ENCODE results near the gene MYOZ3. TPM values are rescaled to one million over a fixed set of nuclear protein-coding genes. Genes with fewer than 3 reads are reported as not detected.

Gene MYOZ3
- total and polyA plus RNA-seq, 10 of the 15 experiments (the other 5 are each of a cell fraction or from before 2014, with no cell fraction given), result 0.04 to 1.1 (median 0.10) TPM; not detected in 4

DNA sequence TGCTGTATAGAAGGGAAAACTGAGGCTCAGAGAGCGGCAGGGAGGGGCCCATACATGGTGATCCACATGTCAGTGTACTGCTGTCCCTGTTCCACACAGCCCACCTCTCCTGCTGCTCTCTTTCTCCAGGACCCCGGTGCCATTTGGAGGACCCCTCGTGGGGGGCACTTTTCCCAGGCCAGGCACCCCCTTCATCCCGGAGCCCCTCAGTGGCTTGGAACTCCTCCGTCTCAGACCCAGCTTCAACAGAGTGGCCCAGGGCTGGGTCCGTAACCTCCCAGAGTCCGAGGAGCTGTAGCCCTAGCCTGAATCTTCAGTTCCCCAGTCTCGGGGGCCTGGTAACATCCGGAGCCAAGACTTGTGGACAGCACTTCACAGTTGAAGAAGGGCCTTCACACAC, 15.5 kb downstream of the MYOZ3 start (continued):
- TF ChIP-seq, protein P1, sequence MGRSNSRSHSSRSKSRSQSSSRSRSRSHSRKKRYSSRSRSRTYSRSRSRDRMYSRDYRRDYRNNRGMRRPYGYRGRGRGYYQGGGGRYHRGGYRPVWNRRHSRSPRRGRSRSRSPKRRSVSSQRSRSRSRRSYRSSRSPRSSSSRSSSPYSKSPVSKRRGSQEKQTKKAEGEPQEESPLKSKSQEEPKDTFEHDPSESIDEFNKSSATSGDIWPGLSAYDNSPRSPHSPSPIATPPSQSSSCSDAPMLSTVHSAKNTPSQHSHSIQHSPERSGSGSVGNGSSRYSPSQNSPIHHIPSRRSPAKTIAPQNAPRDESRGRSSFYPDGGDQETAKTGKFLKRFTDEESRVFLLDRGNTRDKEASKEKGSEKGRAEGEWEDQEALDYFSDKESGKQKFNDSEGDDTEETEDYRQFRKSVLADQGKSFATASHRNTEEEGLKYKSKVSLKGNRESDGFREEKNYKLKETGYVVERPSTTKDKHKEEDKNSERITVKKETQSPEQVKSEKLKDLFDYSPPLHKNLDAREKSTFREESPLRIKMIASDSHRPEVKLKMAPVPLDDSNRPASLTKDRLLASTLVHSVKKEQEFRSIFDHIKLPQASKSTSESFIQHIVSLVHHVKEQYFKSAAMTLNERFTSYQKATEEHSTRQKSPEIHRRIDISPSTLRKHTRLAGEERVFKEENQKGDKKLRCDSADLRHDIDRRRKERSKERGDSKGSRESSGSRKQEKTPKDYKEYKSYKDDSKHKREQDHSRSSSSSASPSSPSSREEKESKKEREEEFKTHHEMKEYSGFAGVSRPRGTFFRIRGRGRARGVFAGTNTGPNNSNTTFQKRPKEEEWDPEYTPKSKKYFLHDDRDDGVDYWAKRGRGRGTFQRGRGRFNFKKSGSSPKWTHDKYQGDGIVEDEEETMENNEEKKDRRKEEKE (IDR thresholded peaks at IDR 0.05), result no peak
- TF ChIP-seq HDAC6 (IDR thresholded peaks at IDR 0.05; ENCODE audit: unreplicated experiment), result no peak

DNA sequence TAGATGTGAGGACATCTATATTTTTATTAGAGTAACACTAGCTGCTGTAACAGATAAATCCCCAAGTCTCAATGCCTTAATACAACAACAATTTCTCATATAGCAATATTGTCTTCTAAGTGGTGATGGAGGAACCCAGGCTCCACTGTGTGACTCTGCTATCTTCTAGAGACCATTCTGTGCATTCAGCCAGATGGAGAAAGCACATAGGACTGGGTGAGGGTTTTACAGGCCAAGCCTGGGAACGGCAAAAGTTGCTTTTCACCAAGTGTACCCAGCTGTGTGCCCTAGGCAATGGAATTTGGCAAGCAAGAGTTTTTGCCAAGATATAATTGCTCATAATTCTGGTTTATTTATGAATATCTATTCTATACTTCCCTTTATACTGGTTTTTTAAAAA, 28.1 kb downstream of the MYOZ3 start:
- ChIA-PET CTCF (interaction anchor here (0.7 kb wide), 1 partner anchor 11 kb away, joined by 3 read pairs; no protein-coding TSS in a partner anchor), POLR2A (interaction anchor here (1.1 kb wide), 1 partner anchor 11 kb away, joined by 8 read pairs; no protein-coding TSS in a partner anchor), RAD21 (ENCODE audit: unreplicated experiment) (no interaction called here), SMC1A (ENCODE audit: uncharacterized antibody, unreplicated experiment) (interaction anchor here (0.7 kb wide), 1 partner anchor 8 kb away, joined by 3 read pairs; no protein-coding TSS in a partner anchor)
- Histone ChIP-seq H4K20me1 (ENCODE audit: control insufficient read depth, insufficient read depth) (no peaks in the 10 kb centered on the region), H3K9me3 (replicated peaks; ENCODE audit: control insufficient read depth, insufficient read depth, low read length) (no peaks in the 10 kb centered on the region), H3K9ac (ENCODE audit: control insufficient read depth, insufficient read depth, low read length) (no peak overlapping the region), H3K27ac (ENCODE audit: control insufficient read depth, insufficient read depth) (no peak overlapping the region), H3K4me2 (ENCODE audit: control insufficient read depth, insufficient read depth) (no peak overlapping the region), H3K36me3 (ENCODE audit: control insufficient read depth in 2 of 2, insufficient read depth in 2 of 2, low read length in 1 of 2) (peaks cover 7 to 29% of the 10 kb centered on the region in 2 experiments), H3K4me3 (no peak overlapping the region), H3K27me3 (replicated peaks in 1 of 2; ENCODE audit: control insufficient read depth in 2 of 2, insufficient read depth in 2 of 2, low read length in 1 of 2) (no peaks in the 10 kb centered on the region), H2AFZ (ENCODE audit: control insufficient read depth, low read depth, low read length) (no peak overlapping the region), H3K4me1 (ENCODE audit: control insufficient read depth, insufficient read depth, low read length) (no peaks in the 10 kb centered on the region), H3K79me2 (ENCODE audit: control insufficient read depth, insufficient read depth, low read length) (no peaks in the 10 kb centered on the region)
- WGBS (ENCODE audit: insufficient coverage, insufficient replicate concordance, low lambda C conversion rate, missing lambda C conversion rate), result 96% methylated on average over 1 of the region's 1 CpG
- FAIRE-seq (no peak), DNase-seq (ENCODE audit: low read depth, low spot score) (no peak), ATAC-seq (no peak)
- BruUV-seq (replicated peaks), result no TSS peak
- intact Hi-C loops (cut with micrococcal nuclease; ENCODE audit: unreplicated experiment), result no loop called here
- in situ Hi-C loops (cut with MboI), result no loop called here
- TF ChIP-seq SPI1 (IDR thresholded peaks at IDR 0.05; ENCODE audit: borderline replicate concordance, insufficient read depth, low read depth, low read length) (no peak), MEF2B (IDR thresholded peaks at IDR 0.05; ENCODE audit: partially characterized antibody, poor library complexity, severe bottlenecking) (no peak), WRNIP1 (IDR thresholded peaks at IDR 0.05; ENCODE audit: borderline replicate concordance, low read depth, low read length) (no peak), ZNF217 (IDR thresholded peaks at IDR 0.05) (no peak)
- TF ChIP-seq, protein P2, sequence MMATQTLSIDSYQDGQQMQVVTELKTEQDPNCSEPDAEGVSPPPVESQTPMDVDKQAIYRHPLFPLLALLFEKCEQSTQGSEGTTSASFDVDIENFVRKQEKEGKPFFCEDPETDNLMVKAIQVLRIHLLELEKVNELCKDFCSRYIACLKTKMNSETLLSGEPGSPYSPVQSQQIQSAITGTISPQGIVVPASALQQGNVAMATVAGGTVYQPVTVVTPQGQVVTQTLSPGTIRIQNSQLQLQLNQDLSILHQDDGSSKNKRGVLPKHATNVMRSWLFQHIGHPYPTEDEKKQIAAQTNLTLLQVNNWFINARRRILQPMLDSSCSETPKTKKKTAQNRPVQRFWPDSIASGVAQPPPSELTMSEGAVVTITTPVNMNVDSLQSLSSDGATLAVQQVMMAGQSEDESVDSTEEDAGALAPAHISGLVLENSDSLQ (IDR thresholded peaks at IDR 0.05), result no peak
- TF ChIP-seq, protein P3, sequence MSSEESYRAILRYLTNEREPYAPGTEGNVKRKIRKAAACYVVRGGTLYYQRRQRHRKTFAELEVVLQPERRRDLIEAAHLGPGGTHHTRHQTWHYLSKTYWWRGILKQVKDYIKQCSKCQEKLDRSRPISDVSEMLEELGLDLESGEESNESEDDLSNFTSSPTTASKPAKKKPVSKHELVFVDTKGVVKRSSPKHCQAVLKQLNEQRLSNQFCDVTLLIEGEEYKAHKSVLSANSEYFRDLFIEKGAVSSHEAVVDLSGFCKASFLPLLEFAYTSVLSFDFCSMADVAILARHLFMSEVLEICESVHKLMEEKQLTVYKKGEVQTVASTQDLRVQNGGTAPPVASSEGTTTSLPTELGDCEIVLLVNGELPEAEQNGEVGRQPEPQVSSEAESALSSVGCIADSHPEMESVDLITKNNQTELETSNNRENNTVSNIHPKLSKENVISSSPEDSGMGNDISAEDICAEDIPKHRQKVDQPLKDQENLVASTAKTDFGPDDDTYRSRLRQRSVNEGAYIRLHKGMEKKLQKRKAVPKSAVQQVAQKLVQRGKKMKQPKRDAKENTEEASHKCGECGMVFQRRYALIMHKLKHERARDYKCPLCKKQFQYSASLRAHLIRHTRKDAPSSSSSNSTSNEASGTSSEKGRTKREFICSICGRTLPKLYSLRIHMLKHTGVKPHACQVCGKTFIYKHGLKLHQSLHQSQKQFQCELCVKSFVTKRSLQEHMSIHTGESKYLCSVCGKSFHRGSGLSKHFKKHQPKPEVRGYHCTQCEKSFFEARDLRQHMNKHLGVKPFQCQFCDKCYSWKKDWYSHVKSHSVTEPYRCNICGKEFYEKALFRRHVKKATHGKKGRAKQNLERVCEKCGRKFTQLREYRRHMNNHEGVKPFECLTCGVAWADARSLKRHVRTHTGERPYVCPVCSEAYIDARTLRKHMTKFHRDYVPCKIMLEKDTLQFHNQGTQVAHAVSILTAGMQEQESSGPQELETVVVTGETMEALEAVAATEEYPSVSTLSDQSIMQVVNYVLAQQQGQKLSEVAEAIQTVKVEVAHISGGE (CRISPR knock-in tag; IDR thresholded peaks at IDR 0.05), result no peak
- TF ChIP-seq, protein P4, sequence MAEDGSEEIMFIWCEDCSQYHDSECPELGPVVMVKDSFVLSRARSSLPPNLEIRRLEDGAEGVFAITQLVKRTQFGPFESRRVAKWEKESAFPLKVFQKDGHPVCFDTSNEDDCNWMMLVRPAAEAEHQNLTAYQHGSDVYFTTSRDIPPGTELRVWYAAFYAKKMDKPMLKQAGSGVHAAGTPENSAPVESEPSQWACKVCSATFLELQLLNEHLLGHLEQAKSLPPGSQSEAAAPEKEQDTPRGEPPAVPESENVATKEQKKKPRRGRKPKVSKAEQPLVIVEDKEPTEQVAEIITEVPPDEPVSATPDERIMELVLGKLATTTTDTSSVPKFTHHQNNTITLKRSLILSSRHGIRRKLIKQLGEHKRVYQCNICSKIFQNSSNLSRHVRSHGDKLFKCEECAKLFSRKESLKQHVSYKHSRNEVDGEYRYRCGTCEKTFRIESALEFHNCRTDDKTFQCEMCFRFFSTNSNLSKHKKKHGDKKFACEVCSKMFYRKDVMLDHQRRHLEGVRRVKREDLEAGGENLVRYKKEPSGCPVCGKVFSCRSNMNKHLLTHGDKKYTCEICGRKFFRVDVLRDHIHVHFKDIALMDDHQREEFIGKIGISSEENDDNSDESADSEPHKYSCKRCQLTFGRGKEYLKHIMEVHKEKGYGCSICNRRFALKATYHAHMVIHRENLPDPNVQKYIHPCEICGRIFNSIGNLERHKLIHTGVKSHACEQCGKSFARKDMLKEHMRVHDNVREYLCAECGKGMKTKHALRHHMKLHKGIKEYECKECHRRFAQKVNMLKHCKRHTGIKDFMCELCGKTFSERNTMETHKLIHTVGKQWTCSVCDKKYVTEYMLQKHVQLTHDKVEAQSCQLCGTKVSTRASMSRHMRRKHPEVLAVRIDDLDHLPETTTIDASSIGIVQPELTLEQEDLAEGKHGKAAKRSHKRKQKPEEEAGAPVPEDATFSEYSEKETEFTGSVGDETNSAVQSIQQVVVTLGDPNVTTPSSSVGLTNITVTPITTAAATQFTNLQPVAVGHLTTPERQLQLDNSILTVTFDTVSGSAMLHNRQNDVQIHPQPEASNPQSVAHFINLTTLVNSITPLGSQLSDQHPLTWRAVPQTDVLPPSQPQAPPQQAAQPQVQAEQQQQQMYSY (CRISPR knock-in tag; IDR thresholded peaks at IDR 0.05), result no peak
